DOHH2 (cell line): ENCODE data around the gene NASP.

Source experiments
- EZH2phosphoT487 ChIP-seq: fragments of 200-600 bp; sonication (generic); IDR thresholded peaks from 2 replicates; pipeline ENCODE4 v1.6.1; 2017; ENCODE audit warnings: borderline replicate concordance, mild to moderate bottlenecking, antibody characterized with exemption, low read length, moderate library complexity, mixed read lengths
- TF ChIP-seq, protein P1 (sequence below): fragments of 200-600 bp; sonication (generic); IDR thresholded peaks from one replicate; pipeline ENCODE4 v1.5.1; 2014; ENCODE audit warnings: antibody characterized with exemption, mild to moderate bottlenecking, low read depth, low read length; ENCODE audit not compliant: poor library complexity, severe bottlenecking

DNA sequence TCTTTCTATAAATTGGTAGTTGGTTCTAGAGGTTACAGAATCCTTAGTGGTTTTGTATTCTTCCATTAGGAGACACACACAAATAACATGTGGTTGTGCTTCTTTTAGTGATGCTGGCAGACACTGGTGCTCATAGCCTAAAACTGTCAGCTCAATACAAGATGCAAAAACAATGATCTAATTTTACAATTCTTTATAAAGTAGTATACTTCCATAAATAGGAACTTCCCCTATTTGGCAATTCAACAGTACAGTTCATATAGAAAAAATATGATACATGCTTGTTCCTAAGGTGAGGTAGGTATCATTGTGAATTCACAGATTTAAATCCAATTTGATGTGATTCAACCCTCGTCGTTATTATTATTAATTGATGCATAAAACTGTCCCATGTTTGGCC is 60.8 kb downstream of the NASP start:
- TF ChIP-seq, protein P1, sequence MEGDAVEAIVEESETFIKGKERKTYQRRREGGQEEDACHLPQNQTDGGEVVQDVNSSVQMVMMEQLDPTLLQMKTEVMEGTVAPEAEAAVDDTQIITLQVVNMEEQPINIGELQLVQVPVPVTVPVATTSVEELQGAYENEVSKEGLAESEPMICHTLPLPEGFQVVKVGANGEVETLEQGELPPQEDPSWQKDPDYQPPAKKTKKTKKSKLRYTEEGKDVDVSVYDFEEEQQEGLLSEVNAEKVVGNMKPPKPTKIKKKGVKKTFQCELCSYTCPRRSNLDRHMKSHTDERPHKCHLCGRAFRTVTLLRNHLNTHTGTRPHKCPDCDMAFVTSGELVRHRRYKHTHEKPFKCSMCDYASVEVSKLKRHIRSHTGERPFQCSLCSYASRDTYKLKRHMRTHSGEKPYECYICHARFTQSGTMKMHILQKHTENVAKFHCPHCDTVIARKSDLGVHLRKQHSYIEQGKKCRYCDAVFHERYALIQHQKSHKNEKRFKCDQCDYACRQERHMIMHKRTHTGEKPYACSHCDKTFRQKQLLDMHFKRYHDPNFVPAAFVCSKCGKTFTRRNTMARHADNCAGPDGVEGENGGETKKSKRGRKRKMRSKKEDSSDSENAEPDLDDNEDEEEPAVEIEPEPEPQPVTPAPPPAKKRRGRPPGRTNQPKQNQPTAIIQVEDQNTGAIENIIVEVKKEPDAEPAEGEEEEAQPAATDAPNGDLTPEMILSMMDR, result no peak
- no peak for TF ChIP-seq EZH2phosphoT487
